Activated CD4-positive, alpha-beta T cell treated with anti-CD3 and anti-CD28 coated beads for 36 hours (primary cell): ENCODE results near the gene BLTP1. TPM values are rescaled to one million over a fixed set of nuclear protein-coding genes. Genes with fewer than 3 reads are reported as not detected.
A peak's percentile ranks its signal among the peaks of the same experiment; 100 is the strongest.

Experiments used
- ATAC-seq: fragments of 200-7000 bp; cut with Tn5 transposase; one replicate; pipeline ENCODE4 v1.10.0; 2021; ENCODE audit warnings: mild to moderate bottlenecking, moderate library complexity
- CTCF ChIA-PET: fragments of 350-600 bp; sonication (Branson Sonifier 250); formaldehyde crosslinking; loops from one replicate; lab custom pipeline; 2021; ENCODE audit warnings: antibody characterized with exemption; lab: Charles Lee
- POLR2A ChIA-PET: fragments of 350-600 bp; sonication (Branson Sonifier 250); formaldehyde crosslinking; loops from one replicate; lab custom pipeline; 2021; ENCODE audit warnings: antibody characterized with exemption, inconsistent platforms; lab: Charles Lee
- DNase-seq: peaks from one replicate; pipeline ENCODE4 v3.0.0-alpha.2; 2020
- H3K27ac Mint-ChIP-seq: one replicate; pipeline ENCODE4 v1.8.0; 2021; ENCODE audit warnings: mixed read lengths
- H3K27me3 Mint-ChIP-seq: one replicate; pipeline ENCODE4 v1.8.0; 2021; ENCODE audit warnings: mixed read lengths
- H3K36me3 Mint-ChIP-seq: one replicate; pipeline ENCODE4 v1.8.0; 2021; ENCODE audit warnings: low read depth, mixed read lengths
- H3K4me1 Mint-ChIP-seq: one replicate; pipeline ENCODE4 v1.8.0; 2021; ENCODE audit warnings: mixed read lengths
- H3K4me3 Mint-ChIP-seq: one replicate; pipeline ENCODE4 v1.8.0; 2021; ENCODE audit warnings: mild to moderate bottlenecking, moderate library complexity, mixed read lengths
- H3K9me3 Mint-ChIP-seq: one replicate; pipeline ENCODE4 v1.8.0; 2021; ENCODE audit warnings: low read depth, mixed read lengths
- intact Hi-C, 2 experiments: fragments of 100-400 bp; cut with DNase I in 1 of 2; cut with micrococcal nuclease in 1 of 2; formaldehyde crosslinking; loops; one replicate each; pipeline versions ENCODE4 v1.14.2 to v1.15.1; 2022 to 2024; cut with DNase I, micrococcal nuclease
- total RNA-seq, 2 experiments: library from RNA; stranded (reverse); gene quantifications; one replicate each; pipeline ENCODE4 v1.2.3, GENCODE V29; 2021

The BLTP1 gene
- total RNA-seq, 2 experiments from 2014 or later, result 16.5 to 20.1 TPM

DNA sequence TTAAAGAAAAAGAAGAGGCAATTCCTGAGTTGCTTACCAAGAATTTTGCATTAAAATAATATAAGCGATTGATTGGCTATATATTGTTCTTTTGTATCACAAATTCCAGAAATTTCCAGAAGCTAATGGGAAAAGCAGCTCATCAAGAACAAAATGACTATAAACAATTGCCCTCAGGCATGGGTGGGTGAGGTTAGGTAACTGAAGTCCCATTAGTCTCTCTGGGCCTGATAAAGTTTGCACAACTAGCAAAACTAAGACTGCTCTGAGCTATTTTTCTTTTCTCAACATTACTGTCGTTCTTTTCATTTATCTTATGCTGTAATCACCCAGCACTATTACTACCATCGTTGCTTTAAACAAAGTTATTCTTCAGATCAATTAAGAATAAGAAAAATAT, 19.2 kb upstream of the BLTP1 start:
- no peak for DNase-seq
- no peaks in the 10 kb centered on the region for H3K36me3 Mint-ChIP-seq
- no peak overlapping the region for H3K4me3 Mint-ChIP-seq
- intact Hi-C loops, result no loop called here
- peaks cover 24% of the 10 kb centered on the region for H3K4me1 Mint-ChIP-seq
- ChIA-PET POLR2A (no interaction called here), CTCF (no interaction called here)
- no peak overlapping the region for H3K27ac Mint-ChIP-seq
- H3K9me3 Mint-ChIP-seq, result peaks cover 9% of the 10 kb centered on the region
- no peaks in the 10 kb centered on the region for H3K27me3 Mint-ChIP-seq
- no peak for ATAC-seq

DNA sequence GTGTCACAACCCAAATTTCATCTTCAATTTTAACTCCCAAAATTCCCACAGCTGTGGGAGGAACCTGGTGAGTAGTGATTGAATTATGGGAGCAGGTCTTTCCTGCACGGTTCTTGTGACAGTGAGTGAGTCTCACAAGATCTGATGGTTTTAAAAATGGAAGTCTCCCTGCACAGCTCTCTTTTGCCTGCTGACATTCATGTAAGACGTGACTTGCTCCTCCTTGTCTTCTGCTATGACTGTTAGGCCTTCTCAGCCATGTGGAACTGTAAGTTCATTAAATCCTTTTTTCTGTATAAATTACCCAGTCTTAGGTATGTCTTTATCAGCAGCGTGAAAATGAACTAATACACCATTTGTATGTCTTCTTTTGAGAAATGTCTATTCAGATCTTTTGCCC, 13.0 kb upstream of the BLTP1 start:
- Mint-ChIP-seq H3K9me3 (no peaks in the 10 kb centered on the region), H3K4me1 (no peaks in the 10 kb centered on the region), H3K27me3 (peaks cover 3% of the 10 kb centered on the region), H3K27ac (no peak overlapping the region), H3K4me3 (no peak overlapping the region), H3K36me3 (no peaks in the 10 kb centered on the region)
- no peak for ATAC-seq
- ChIA-PET CTCF (no interaction called here), POLR2A (no interaction called here)
- DNase-seq, result no peak
- intact Hi-C loops, result no loop called here

DNA sequence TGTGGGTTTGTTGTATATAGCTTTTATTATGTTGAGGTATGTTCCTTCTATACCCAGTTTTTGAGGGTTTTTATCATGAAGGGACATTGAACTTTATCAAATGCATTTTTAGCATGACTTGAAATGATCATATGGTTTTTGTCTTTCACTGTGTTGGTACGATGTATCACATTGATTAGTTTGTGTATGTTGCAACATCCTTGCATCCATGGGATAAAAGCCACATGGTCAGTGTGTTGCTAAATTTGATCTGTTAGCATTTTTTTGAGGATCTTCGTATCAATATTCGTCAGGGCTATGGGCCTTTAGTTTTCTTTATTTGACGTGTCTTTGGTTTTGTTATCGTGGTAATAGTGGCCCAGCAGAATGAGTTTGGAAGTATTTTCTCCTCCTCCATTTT, 11.3 kb upstream of the BLTP1 start:
- no peaks in the 10 kb centered on the region for H3K9me3 Mint-ChIP-seq
- H3K27ac Mint-ChIP-seq, result no peak overlapping the region
- intact Hi-C loops, result no loop called here
- POLR2A ChIA-PET, result no interaction called here
- no peak overlapping the region for H3K4me3 Mint-ChIP-seq
- ATAC-seq, result no peak
- H3K36me3 Mint-ChIP-seq, result no peaks in the 10 kb centered on the region
- CTCF ChIA-PET, result no interaction called here
- no peak for DNase-seq
- no peaks in the 10 kb centered on the region for H3K4me1 Mint-ChIP-seq
- peaks cover 10% of the 10 kb centered on the region for H3K27me3 Mint-ChIP-seq

DNA sequence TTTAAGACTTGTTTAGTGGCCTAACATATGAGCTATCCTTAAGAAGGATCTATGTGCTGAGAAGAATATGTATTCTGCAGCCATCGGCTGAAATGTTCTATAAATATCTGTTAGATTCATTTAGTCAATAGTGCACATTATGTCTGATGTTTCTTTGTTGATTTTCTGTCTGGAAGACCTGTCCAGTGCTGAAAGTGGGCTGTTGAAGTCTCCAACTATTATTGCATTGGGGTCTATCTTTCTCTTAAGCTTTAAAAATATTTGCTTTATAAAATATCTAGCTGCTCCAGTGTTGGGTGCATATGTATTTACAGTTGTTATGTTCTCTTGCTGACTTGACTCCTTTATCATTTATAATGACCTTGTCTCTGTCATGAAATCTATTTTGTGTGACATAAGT, 9.4 kb upstream of the BLTP1 start:
- H3K4me1 Mint-ChIP-seq, result no peaks in the 10 kb centered on the region
- CTCF ChIA-PET, result interaction anchor here (0.7 kb wide), 1 partner anchor 471 kb away, joined by 3 read pairs; no protein-coding TSS in a partner anchor
- no peaks in the 10 kb centered on the region for H3K9me3 Mint-ChIP-seq
- intact Hi-C loops, result no loop called here
- POLR2A ChIA-PET, result no interaction called here
- H3K27ac Mint-ChIP-seq, result no peak overlapping the region
- ATAC-seq (no peak), DNase-seq (no peak)
- H3K36me3 Mint-ChIP-seq, result no peaks in the 10 kb centered on the region
- no peak overlapping the region for H3K4me3 Mint-ChIP-seq
- peaks cover 10% of the 10 kb centered on the region for H3K27me3 Mint-ChIP-seq

DNA sequence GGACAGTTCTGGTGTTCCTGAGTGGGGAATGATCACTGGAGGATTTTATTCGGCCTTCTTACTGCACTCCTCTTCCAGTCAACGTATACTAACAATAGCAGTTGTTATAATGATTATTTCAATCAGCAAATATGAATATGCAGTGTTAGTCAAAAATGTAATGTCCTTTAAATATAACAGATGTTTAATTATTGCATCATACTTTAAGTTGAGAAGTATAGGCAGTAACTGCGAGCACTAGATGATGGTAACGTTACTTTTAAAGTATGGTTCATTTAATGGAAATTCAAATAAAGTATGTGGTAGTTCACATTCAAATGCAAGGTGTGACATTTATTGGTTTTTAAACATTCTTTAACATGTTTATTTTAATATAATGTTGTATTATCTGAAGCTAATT, 5.5 kb upstream of the BLTP1 start:
- ChIA-PET CTCF (interaction anchor here (1.0 kb wide), 1 partner anchor 13 kb away, joined by 3 read pairs; no protein-coding TSS in a partner anchor), POLR2A (no interaction called here)
- DNase-seq, result no peak
- peaks cover 18% of the 10 kb centered on the region for H3K4me1 Mint-ChIP-seq
- H3K4me3 Mint-ChIP-seq, result no peak overlapping the region
- H3K27ac Mint-ChIP-seq, result no peak overlapping the region
- intact Hi-C loops, result no loop called here
- H3K9me3 Mint-ChIP-seq, result no peaks in the 10 kb centered on the region
- H3K36me3 Mint-ChIP-seq, result no peaks in the 10 kb centered on the region
- no peak for ATAC-seq
- H3K27me3 Mint-ChIP-seq, result peaks cover 7% of the 10 kb centered on the region

DNA sequence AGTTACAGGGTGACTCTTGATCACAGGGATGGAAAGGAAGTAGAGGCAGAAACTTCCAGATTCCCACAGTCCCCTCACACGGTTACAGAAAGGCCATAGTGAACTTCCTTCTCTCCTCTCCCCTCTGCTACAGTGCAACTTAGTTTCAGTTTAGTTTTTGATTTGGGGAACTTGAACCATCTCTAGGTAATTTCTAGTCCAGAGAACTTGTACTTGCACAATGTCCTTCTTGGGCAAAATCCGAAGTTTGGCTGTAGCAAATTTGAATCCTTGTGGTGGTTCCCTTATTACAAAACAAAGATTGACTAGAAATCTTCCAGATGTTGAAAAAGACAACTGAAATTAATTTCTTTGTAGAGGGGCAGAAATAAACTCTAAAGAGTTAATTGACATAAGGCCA, 1.2 kb upstream of the BLTP1 start:
- DNase-seq (no peak), ATAC-seq (no peak)
- intact Hi-C loops, result loop anchor here (2.0 to 10.0 kb wide), 6 partner anchors 41 to 581 kb away; partner anchors contain the start of genes BBS12 (in 1 of the 2), CCNA2 (in 1 of the 2) and TRPC3 (in 1 of the 2)
- ChIA-PET POLR2A (no interaction called here), CTCF (no interaction called here)
- Mint-ChIP-seq H3K9me3 (no peaks in the 10 kb centered on the region), H3K27ac (peak overlapping the region; percentile 98), H3K36me3 (peaks cover 14% of the 10 kb centered on the region), H3K4me1 (peaks cover 38% of the 10 kb centered on the region), H3K4me3 (peak overlapping the region; percentile 85), H3K27me3 (no peaks in the 10 kb centered on the region)

- peak overlapping the region; percentile 85 for H3K4me3 Mint-ChIP-seq
- intact Hi-C loops, result loop anchor here (1.0 to 10.0 kb wide), 11 partner anchors 40 to 771 kb away; partner anchors contain the start of genes BBS12 (in 1 of the 2), BBS7 (in 1 of the 2), CCNA2 (in 1 of the 2) and EXOSC9 (in 1 of the 2)
- H3K27ac Mint-ChIP-seq, result peak overlapping the region; percentile 85
- H3K4me1 Mint-ChIP-seq, result peaks cover 57% of the 10 kb centered on the region
- no peaks in the 10 kb centered on the region for H3K9me3 Mint-ChIP-seq
- no peaks in the 10 kb centered on the region for H3K27me3 Mint-ChIP-seq
- ATAC-seq (peak; percentile 12), DNase-seq (no peak)
- H3K36me3 Mint-ChIP-seq, result peaks cover 26% of the 10 kb centered on the region
- ChIA-PET CTCF (interaction anchor here (0.7 kb wide), 1 partner anchor 1449 kb away, joined by 3 read pairs; no protein-coding TSS in a partner anchor), POLR2A (no interaction called here)
Observed at GRCh38 chr4:122152711-122153226, 638 bp downstream of the BLTP1 start.

DNA sequence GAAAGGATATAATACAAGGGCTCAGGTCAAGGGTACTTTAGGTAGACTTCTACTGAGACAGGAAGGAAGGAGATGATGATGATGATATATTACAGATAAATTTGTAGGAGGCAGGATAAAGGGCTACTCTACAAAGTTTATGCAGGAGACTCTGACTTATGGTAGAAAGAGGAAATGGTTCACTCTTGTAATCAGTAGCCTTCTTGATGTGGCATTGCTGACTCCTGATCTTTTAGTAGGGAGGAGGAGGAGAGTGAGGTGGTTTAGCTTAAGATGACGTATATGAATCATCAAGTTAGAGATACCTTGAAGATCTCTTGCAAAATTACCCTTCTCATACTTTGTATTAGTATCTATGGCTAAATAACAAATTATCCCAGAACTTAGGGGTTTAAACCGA, 4.7 kb downstream of the BLTP1 start:
- H3K4me3 Mint-ChIP-seq, result no peak overlapping the region
- peak overlapping the region; percentile 28 for H3K27ac Mint-ChIP-seq
- ATAC-seq (peak; percentile 64), DNase-seq (no peak)
- ChIA-PET POLR2A (interaction anchor here (0.6 kb wide), 1 partner anchor 300 kb away, joined by 4 read pairs; no protein-coding TSS in a partner anchor), CTCF (no interaction called here)
- peaks cover 47% of the 10 kb centered on the region for H3K4me1 Mint-ChIP-seq
- H3K9me3 Mint-ChIP-seq, result no peaks in the 10 kb centered on the region
- H3K36me3 Mint-ChIP-seq, result peaks cover 29% of the 10 kb centered on the region
- H3K27me3 Mint-ChIP-seq, result no peaks in the 10 kb centered on the region
- intact Hi-C loops, result loop anchor here in 1 of 2 experiments (10.0 kb wide), 1 partner anchor 388 kb away; no protein-coding TSS in a partner anchor

DNA sequence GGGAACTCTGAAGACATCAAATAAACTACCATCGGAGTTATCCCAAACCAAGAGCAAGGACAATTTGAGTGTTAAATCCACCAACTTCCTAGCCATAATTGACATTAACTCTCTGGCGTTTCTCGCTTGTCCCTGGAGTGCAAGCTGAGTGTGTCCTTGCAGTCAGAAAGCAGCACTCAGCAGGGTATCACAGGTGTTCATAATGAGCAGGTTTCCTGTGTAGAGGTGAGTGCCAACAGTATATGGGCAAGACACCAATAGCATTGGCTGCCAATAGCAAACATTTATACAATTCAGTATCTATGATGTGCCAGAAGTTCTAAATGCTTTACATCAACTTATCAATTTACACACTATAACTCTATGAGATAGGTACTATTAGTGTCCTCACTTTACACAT, 11.2 kb downstream of the BLTP1 start:
- Mint-ChIP-seq H3K27me3 (no peaks in the 10 kb centered on the region), H3K4me3 (no peak overlapping the region), H3K9me3 (no peaks in the 10 kb centered on the region), H3K36me3 (peaks cover 6% of the 10 kb centered on the region), H3K4me1 (peaks cover 25% of the 10 kb centered on the region), H3K27ac (no peak overlapping the region)
- ATAC-seq (no peak), DNase-seq (no peak)
- intact Hi-C loops, result no loop called here
- CTCF ChIA-PET, result interaction anchor here (0.7 kb wide), 1 partner anchor 349 kb away, joined by 3 read pairs; no protein-coding TSS in a partner anchor
- POLR2A ChIA-PET, result no interaction called here

- ATAC-seq (no peak), DNase-seq (no peak)
- intact Hi-C loops, result no loop called here
- no peaks in the 10 kb centered on the region for H3K27me3 Mint-ChIP-seq
- H3K4me1 Mint-ChIP-seq, result peaks cover 25% of the 10 kb centered on the region
- peaks cover 6% of the 10 kb centered on the region for H3K36me3 Mint-ChIP-seq
- H3K27ac Mint-ChIP-seq, result no peak overlapping the region
- ChIA-PET POLR2A (no interaction called here), CTCF (no interaction called here)
- no peak overlapping the region for H3K4me3 Mint-ChIP-seq
- H3K9me3 Mint-ChIP-seq, result no peaks in the 10 kb centered on the region
Observed at GRCh38 chr4:122163767-122164166, 11.6 kb downstream of the BLTP1 start.

DNA sequence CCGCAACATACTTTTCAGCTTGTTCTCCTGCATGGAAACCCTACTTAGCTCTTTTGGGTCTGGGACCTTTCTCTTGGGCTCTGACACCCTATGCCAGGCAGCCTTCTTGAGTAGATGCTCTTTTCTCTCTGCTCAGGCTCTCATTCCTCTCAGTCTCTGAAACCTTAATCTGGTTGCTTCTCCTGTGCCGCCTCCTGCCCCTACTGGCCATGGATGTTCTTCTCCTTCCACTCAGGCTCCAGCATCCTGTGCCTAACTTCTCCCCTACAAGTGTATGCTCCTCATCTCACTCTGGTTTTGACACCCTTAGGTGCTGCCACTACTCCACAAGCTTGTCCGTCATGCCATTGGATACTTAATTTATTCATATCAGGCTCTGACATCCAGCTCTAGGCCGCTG, 15.2 kb downstream of the BLTP1 start:
- no peak for ATAC-seq
- peaks cover 6% of the 10 kb centered on the region for H3K36me3 Mint-ChIP-seq
- no peaks in the 10 kb centered on the region for H3K9me3 Mint-ChIP-seq
- intact Hi-C loops, result no loop called here
- H3K4me1 Mint-ChIP-seq, result peaks cover 30% of the 10 kb centered on the region
- ChIA-PET CTCF (interaction anchor here (1.0 to 1.1 kb wide), 2 partner anchors 11 to 267 kb away, joined by 3 read pairs; no protein-coding TSS in a partner anchor), POLR2A (no interaction called here)
- no peaks in the 10 kb centered on the region for H3K27me3 Mint-ChIP-seq
- no peak overlapping the region for H3K27ac Mint-ChIP-seq
- no peak overlapping the region for H3K4me3 Mint-ChIP-seq
- DNase-seq, result no peak

DNA sequence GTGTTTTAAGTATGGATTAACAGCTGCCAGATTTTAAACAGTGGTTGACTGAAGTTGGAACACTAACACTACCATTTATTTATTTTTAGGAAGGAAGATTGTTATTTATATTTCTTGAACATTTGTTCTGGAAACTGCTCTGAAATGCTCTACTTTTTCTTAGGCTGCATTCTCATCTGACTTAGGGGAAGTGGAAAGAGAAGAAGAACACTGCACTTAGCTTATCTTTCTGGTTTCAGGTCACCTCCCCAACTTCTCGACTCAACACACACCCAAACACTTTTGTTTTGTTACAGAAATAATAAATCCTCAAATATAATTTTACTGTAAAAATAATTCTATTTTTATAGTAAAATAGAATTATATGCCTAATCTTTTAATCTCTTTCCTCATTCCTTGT, 18.6 kb downstream of the BLTP1 start:
- H3K4me1 Mint-ChIP-seq, result peaks cover 25% of the 10 kb centered on the region
- H3K27ac Mint-ChIP-seq, result no peak overlapping the region
- ATAC-seq (no peak), DNase-seq (no peak)
- H3K4me3 Mint-ChIP-seq, result no peak overlapping the region
- CTCF ChIA-PET, result no interaction called here
- POLR2A ChIA-PET, result no interaction called here
- H3K27me3 Mint-ChIP-seq, result no peaks in the 10 kb centered on the region
- no peaks in the 10 kb centered on the region for H3K9me3 Mint-ChIP-seq
- intact Hi-C loops, result no loop called here
- H3K36me3 Mint-ChIP-seq, result peaks cover 3% of the 10 kb centered on the region
